Spinal cord (tissue), 10 donors: ENCODE results near the gene MYRFL. TPM values are rescaled to one million over a fixed set of nuclear protein-coding genes. Genes with fewer than 3 reads are reported as not detected.
A peak's percentile ranks its signal among the peaks of the same experiment; 100 is the strongest.

Experiments
- DNase-seq, 6 donors: peaks; one replicate each; pipeline versions ENCODE4 v3.0.0 to v3.0.0-alpha.2; 2013 to 2015; ENCODE audit warnings: low spot score in 6 of 6, low read depth in 4 of 6
- H3K27ac ChIP-seq: one replicate; pipeline ENCODE4 v1.5.1; 2013; ENCODE audit warnings: low read depth, low read length, control low read depth
- H3K27me3 ChIP-seq: one replicate; pipeline ENCODE4 v1.6.1; 2013; ENCODE audit warnings: low read length; ENCODE audit not compliant: control insufficient read depth, insufficient read depth
- H3K36me3 ChIP-seq: one replicate; pipeline ENCODE4 v1.6.1; 2013; ENCODE audit warnings: low read length; ENCODE audit not compliant: control insufficient read depth, insufficient read depth
- H3K4me1 ChIP-seq: one replicate; pipeline ENCODE4 v1.6.1; 2013; ENCODE audit warnings: low read length; ENCODE audit not compliant: control insufficient read depth, insufficient read depth
- H3K4me3 ChIP-seq: one replicate; pipeline ENCODE4 v1.5.1; 2013; ENCODE audit warnings: low read depth, low read length, control low read depth
- H3K9me3 ChIP-seq: one replicate; pipeline ENCODE4 v1.6.1; 2013; ENCODE audit warnings: low read length; ENCODE audit not compliant: control insufficient read depth, insufficient read depth
- WGBS: methylation state at CpG from one replicate; pipeline ENCODE4 v1.1.5; 2013; ENCODE audit warnings: missing lambda C conversion rate; ENCODE audit not compliant: insufficient coverage; 5-methylcytosine and 5-hydroxymethylcytosine counted together
- polyA plus RNA-seq, 2 donors: library from polyadenylated mRNA; unstranded; fragments of 120-200 nt; gene quantifications; one replicate each; pipeline ENCODE4 v1.2.1, GENCODE V29; 2013; ENCODE audit not compliant: insufficient read length in 2 of 2
- total RNA-seq, 2 donors: library from RNA; depleted of rRNA in 1 of 2; stranded (reverse); fragments of 120-200 nt in 1 of 2; fragments of >200 nt in 1 of 2; gene quantifications; one replicate each; pipeline versions ENCODE4 v1.2.3 to v1.2.4, GENCODE V29; 2013 to 2014
- donor health status: healthy.

The MYRFL gene
- total and polyA plus RNA-seq, 4 donors: 0.32 to 1.1 (median 0.51) TPM

- Histone ChIP-seq H3K9me3 (no peaks in the 10 kb centered on the region), H3K36me3 (no peaks in the 10 kb centered on the region), H3K4me1 (no peaks in the 10 kb centered on the region), H3K4me3 (no peak overlapping the region), H3K27me3 (no peaks in the 10 kb centered on the region), H3K27ac (no peak overlapping the region)
- DNase-seq: no peak
Observed at GRCh38 chr12:69922999-69923398, 98.0 kb downstream of the MYRFL start.

DNA sequence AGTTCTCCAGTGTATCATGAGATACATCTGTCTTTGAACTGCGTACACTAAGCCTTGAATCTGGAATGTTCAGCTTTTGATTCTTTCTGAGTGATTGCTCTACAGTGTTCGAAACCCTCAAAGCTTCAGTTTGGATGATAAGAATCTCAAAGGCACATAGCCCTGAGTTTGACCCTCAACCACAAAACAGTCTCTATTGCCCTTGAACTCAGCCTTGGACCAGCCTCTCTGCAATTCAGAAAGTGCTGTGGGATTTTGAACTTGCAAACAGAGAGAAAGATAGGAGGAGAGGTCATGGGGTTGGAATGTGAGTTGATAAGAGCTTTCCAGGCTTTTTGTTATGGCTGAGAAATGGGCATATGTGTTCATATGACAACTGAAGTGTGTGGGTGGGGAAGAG, 100.3 kb downstream of the MYRFL start:
- Histone ChIP-seq H3K9me3 (no peaks in the 10 kb centered on the region), H3K36me3 (no peaks in the 10 kb centered on the region), H3K27ac (no peak overlapping the region), H3K27me3 (no peaks in the 10 kb centered on the region), H3K4me3 (no peak overlapping the region), H3K4me1 (no peaks in the 10 kb centered on the region)
- WGBS: 100% methylated on average over 1 of the region's 2 CpGs
- no peak for DNase-seq

- Histone ChIP-seq H3K27me3 (no peaks in the 10 kb centered on the region), H3K36me3 (no peaks in the 10 kb centered on the region), H3K4me3 (no peak overlapping the region), H3K9me3 (no peaks in the 10 kb centered on the region), H3K27ac (no peak overlapping the region), H3K4me1 (no peaks in the 10 kb centered on the region)
- 92% methylated on average over 4 of the region's 4 CpGs for WGBS
- DNase-seq: no peak
Observed at GRCh38 chr12:69927164-69927563, 102.1 kb downstream of the MYRFL start.

DNA sequence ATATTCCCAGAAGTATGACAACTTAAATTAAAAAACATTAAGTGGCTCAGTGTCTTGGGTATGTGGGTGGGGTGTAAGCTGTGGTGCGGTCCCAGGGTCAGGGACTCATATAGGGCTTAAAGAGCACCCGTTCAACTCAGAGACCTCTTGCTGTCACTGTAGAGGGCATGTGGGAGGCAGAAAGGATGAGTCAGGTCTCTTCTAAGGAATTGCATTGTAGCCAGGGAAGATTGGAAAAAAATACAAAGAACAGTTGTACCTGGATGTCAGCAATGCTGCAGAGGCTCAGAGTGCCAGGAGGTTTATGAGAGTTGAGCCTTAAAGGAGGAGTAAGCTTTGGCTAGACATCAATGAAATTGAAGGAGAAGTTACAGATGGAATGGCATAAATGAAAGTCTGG, 104.1 kb downstream of the MYRFL start:
- no peaks in the 10 kb centered on the region for H3K36me3 ChIP-seq
- 87% methylated on average over 2 of the region's 2 CpGs for WGBS
- H3K4me1 ChIP-seq: no peaks in the 10 kb centered on the region
- H3K27me3 ChIP-seq: no peaks in the 10 kb centered on the region
- no peak overlapping the region for H3K4me3 ChIP-seq
- no peaks in the 10 kb centered on the region for H3K9me3 ChIP-seq
- no peak for DNase-seq
- H3K27ac ChIP-seq: no peak overlapping the region

DNA sequence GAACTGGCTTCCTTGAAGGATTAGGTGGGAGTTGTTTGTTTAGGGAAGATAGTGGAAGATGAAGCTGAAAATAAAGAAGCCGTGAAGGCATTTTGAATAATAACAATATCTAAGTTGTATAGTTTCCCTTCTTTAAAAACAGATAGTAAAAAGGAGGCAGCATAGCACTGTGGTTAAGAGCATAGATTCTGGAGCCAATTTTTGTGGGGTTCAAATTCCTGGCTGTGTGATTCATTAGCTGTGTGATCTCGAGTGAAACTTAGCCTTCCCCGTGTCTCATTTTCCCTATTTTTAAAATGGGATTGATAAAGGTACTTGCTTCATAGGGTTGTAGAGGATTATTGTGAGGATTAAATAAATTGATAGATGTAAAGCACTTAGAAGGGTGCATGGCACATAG, 104.5 kb downstream of the MYRFL start:
- no peaks in the 10 kb centered on the region for H3K9me3 ChIP-seq
- H3K27ac ChIP-seq: no peak overlapping the region
- WGBS: no CpG with 5 or more reads among the region's 3 CpGs
- H3K4me1 ChIP-seq: no peaks in the 10 kb centered on the region
- no peaks in the 10 kb centered on the region for H3K27me3 ChIP-seq
- DNase-seq: no peak
- H3K36me3 ChIP-seq: no peaks in the 10 kb centered on the region
- H3K4me3 ChIP-seq: no peak overlapping the region

DNA sequence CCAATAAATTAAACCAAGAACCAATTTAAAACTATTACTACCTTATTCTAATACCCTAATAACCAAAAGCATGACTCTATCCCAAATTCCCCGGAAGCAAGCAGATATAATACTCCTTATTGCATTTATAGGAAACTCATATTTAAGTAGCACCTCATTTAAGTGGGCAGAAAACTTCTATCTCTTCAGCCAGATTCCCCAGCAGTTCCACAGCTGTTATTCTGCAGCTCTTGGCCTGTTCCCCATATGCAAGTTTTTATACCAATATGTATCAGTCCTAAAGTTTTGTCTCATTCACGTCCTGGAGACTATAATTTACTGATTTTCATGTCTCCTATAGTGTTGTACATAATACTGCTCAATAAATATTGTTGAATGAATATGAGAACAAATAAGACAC, 106.5 kb downstream of the MYRFL start:
- no CpG with 5 or more reads among the region's 2 CpGs for WGBS
- H3K4me3 ChIP-seq: no peak overlapping the region

GRCh38 chr12:69932154-69932553, 107.1 kb downstream of the MYRFL start:
- Histone ChIP-seq H3K36me3 (no peaks in the 10 kb centered on the region), H3K4me1 (peaks cover 9% of the 10 kb centered on the region), H3K27me3 (no peaks in the 10 kb centered on the region), H3K4me3 (no peak overlapping the region), H3K9me3 (no peaks in the 10 kb centered on the region), H3K27ac (no peak overlapping the region)
- 40% methylated on average over 1 of the region's 2 CpGs for WGBS
- peak in 1 of 6 donors; percentile 62 for DNase-seq

More for the DNA sequence above, 106.5 kb downstream of the MYRFL start:
- Histone ChIP-seq H3K36me3 (no peaks in the 10 kb centered on the region), H3K4me1 (peaks cover 9% of the 10 kb centered on the region), H3K27ac (no peak overlapping the region), H3K27me3 (no peaks in the 10 kb centered on the region), H3K9me3 (no peaks in the 10 kb centered on the region)
- DNase-seq: no peak

- no peak for DNase-seq
- Histone ChIP-seq H3K36me3 (no peaks in the 10 kb centered on the region), H3K9me3 (no peaks in the 10 kb centered on the region), H3K27me3 (no peaks in the 10 kb centered on the region), H3K27ac (no peak overlapping the region), H3K4me3 (no peak overlapping the region), H3K4me1 (peaks cover 9% of the 10 kb centered on the region)
- WGBS: 45% methylated on average over 4 of the region's 6 CpGs
Observed at GRCh38 chr12:69932676-69933552, 107.9 kb downstream of the MYRFL start.

DNA sequence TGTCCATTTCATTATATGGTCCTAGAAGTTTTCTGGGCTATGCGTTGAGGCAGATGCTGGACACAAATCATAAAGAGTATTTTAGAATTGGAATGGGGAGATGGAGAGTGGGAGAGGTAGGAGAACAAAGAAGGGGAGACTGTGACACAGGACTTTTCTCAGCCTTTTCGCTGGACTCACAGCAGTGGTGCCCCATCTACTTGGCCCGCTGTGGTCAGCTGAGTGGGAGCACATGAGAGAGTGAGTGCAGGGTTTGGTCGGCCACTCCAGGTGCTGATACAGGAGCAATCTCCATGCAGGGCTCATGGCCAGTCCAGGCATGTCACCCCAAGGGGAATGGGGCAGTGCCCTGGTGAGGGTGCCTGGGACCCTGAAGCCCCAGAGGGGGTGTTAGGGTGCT, 109.0 kb downstream of the MYRFL start:
- Histone ChIP-seq H3K4me3 (no peak overlapping the region), H3K27ac (no peak overlapping the region), H3K27me3 (no peaks in the 10 kb centered on the region), H3K9me3 (no peaks in the 10 kb centered on the region), H3K36me3 (no peaks in the 10 kb centered on the region), H3K4me1 (peaks cover 9% of the 10 kb centered on the region)
- DNase-seq: no peak
- 95% methylated on average over 4 of the region's 4 CpGs for WGBS

DNA sequence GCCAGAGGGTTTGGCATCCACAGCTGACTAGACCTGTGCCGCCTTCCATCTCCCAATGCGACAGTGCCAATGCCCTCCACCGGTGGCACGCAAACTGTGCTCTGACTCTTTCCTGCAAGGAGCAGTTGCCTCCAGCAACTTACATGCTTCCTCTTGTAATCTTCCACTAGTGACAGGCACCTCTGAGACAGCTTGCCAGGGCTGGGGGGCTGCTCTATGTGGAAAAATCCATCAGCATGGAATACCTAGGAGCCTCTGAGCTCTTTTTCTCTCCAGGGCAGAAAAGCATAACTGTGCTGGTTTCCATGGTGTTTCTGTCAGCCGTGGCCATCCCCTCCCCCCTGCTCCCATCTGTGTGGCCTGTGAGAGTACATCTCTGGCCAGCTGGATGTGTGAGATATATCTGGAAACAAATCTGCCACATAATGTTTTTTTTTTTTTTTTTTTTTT, 110.6 kb downstream of the MYRFL start:
- Histone ChIP-seq H3K4me1 (peaks cover 9% of the 10 kb centered on the region), H3K36me3 (no peaks in the 10 kb centered on the region), H3K27ac (no peak overlapping the region), H3K9me3 (no peaks in the 10 kb centered on the region), H3K27me3 (no peaks in the 10 kb centered on the region), H3K4me3 (no peak overlapping the region)
- peak in 3 of 6 donors; percentile 25 to 86 (median 67) for DNase-seq
- WGBS: 15% methylated on average over 4 of the region's 5 CpGs
